ENCODE data around the gene IL1RAPL2. TPM values are rescaled to one million over a fixed set of nuclear protein-coding genes. Genes with fewer than 3 reads are reported as not detected.

Gene IL1RAPL2
- total and polyA plus RNA-seq, 2 of the 4 experiments (the other 2 are of a cell fraction): 0.03 TPM; not detected in 1

- Histone ChIP-seq H4K5ac (ENCODE audit: low read depth, low read length) (no peak overlapping the region), H2BK20ac (ENCODE audit: low read depth, low read length) (no peak overlapping the region), H3K27ac (ENCODE audit: insufficient read depth, low read length) (no peak overlapping the region), H2AFZ (replicated peaks; ENCODE audit: low read length, poor library complexity) (no peak overlapping the region), H3K14ac (replicated peaks; ENCODE audit: low read depth, low read length) (no peak overlapping the region), H2BK5ac (ENCODE audit: low read depth, low read length, poor library complexity, severe bottlenecking) (no peak overlapping the region), H3K9me3 (ENCODE audit: control insufficient read depth, insufficient read depth, low read length) (peaks cover 2% of the 10 kb centered on the region; the same call in 1 of the 2 replicates), H3K9ac (ENCODE audit: low read depth, low read length) (no peak overlapping the region), H3K79me1 (ENCODE audit: low read depth in 1 of 2, low read length in 2 of 2) (no peaks in the 10 kb centered on the region), H3K4me1 (ENCODE audit: control insufficient read depth, insufficient read depth, low read length) (no peaks in the 10 kb centered on the region), H2AK5ac (ENCODE audit: low read depth, low read length) (no peak overlapping the region), H3K56ac (ENCODE audit: extremely low read depth, insufficient read depth, low read length) (no peak overlapping the region), H4K91ac (ENCODE audit: insufficient read depth, low read depth, low read length) (no peak overlapping the region), H3K23ac (ENCODE audit: low read depth, low read length) (no peak overlapping the region), H3K4me2 (ENCODE audit: low read depth, low read length) (no peak overlapping the region), H4K8ac (ENCODE audit: low read depth in 2 of 2, low read length in 2 of 2) (no peak overlapping the region), H4K20me1 (ENCODE audit: insufficient read depth, low read length) (no peaks in the 10 kb centered on the region), H3K4ac (ENCODE audit: low read depth, low read length) (no peak overlapping the region), H3K9me1 (ENCODE audit: insufficient read depth, low read length) (no peaks in the 10 kb centered on the region), H3K18ac (ENCODE audit: low read depth, low read length) (no peak overlapping the region), H3K36me3 (ENCODE audit: control insufficient read depth, insufficient read depth, low read length) (no peaks in the 10 kb centered on the region), H3K27me3 (ENCODE audit: control insufficient read depth, insufficient read depth, low read length) (no peaks in the 10 kb centered on the region; the same call in 1 of the 2 replicates), H2BK15ac (ENCODE audit: low read depth, low read length) (no peak overlapping the region), H2AK9ac (replicated peaks; ENCODE audit: low read depth, low read length, poor library complexity) (no peak overlapping the region), H3K4me3 (ENCODE audit: insufficient read depth, low read depth, low read length) (no peak overlapping the region), H2BK120ac (ENCODE audit: low read depth, low read length) (no peak overlapping the region)
- dilution Hi-C loops (cut with HindIII; ENCODE audit: low sequenced_read_pairs, unreplicated experiment): no loop called here
- POLR2A ChIA-PET (ENCODE audit: unreplicated experiment): no interaction called here
- in situ Hi-C loops (cut with MboI; ENCODE audit: low sequenced_read_pairs): no loop called here
- intact Hi-C loops (cut with micrococcal nuclease): no loop called here
- 0% methylated on average over 1 of the region's 3 CpGs; no CpG with 5 or more reads in 1 of the 2 experiments for WGBS, 2 experiments (ENCODE audit: extremely low coverage in 2 of 2, insufficient read length in 1 of 2)
- no peak for DNase-seq
- TF ChIP-seq RFX5 (IDR thresholded peaks at IDR 0.05; ENCODE audit: low read depth, low read length) (no peak), MXI1 (IDR thresholded peaks at IDR 0.05; ENCODE audit: borderline replicate concordance, low read depth, low read length) (no peak), CHD1 (IDR thresholded peaks at IDR 0.05; ENCODE audit: low read depth, low read length) (no peak), CTCF (conservative IDR thresholded peaks at IDR 0.05; ENCODE audit: low read depth, low read length) (no peak), POLR2A (IDR thresholded peaks at IDR 0.05; ENCODE audit: low read depth, low read length) (no peak), FOS (IDR thresholded peaks at IDR 0.05; ENCODE audit: low read depth, low read length) (no peak), RAD21 (IDR thresholded peaks at IDR 0.05; ENCODE audit: low read length) (no peak), NFE2L2 (IDR thresholded peaks at IDR 0.05; ENCODE audit: low read depth, low read length) (no peak), BHLHE40 (IDR thresholded peaks at IDR 0.05; ENCODE audit: low read depth, low read length) (no peak), CEBPB (IDR thresholded peaks at IDR 0.05; ENCODE audit: low read depth, low read length) (no peak), RCOR1 (IDR thresholded peaks at IDR 0.05; ENCODE audit: insufficient replicate concordance, low read length) (no peak), USF2 (IDR thresholded peaks at IDR 0.05; ENCODE audit: low read depth, low read length) (no peak), SMC3 (IDR thresholded peaks at IDR 0.05; ENCODE audit: low read depth, low read length) (no peak), ELK1 (IDR thresholded peaks at IDR 0.05; ENCODE audit: borderline replicate concordance, low read depth, low read length) (no peak)
- no TSS peak for BruUV-seq (replicated peaks)
- CTCF ChIA-PET: no interaction called here
- no peak for ATAC-seq (ENCODE audit: low read depth)
Measured at GRCh38 chrX:105211066-105211575, 645.1 kb downstream of the IL1RAPL2 start.
